Prostate gland (tissue), 2 donors: ENCODE data around the gene CFDP1.

Experiments
- POLR2A ChIP-seq: fragments of 450-650 bp; IDR thresholded peaks from one replicate; pipeline ENCODE4 v1.6.1; 2016; ENCODE audit warnings: antibody characterized with exemption, mild to moderate bottlenecking
- POLR2AphosphoS5 ChIP-seq: sonication (generic); formaldehyde crosslinking; IDR thresholded peaks from one replicate; pipeline ENCODE4 v1.6.1; 2017; ENCODE audit warnings: antibody characterized with exemption
- TF ChIP-seq, protein P1 (sequence below), 4 experiments: fragments of 200-600 bp in 2 of 4; fragments of 450-650 bp in 2 of 4; sonication (generic) in 2 of 4; IDR thresholded peaks; 1 replicate in 3 of 4; 2 replicates in 1 of 4; pipeline ENCODE4 v1.5.1; 2016 to 2019; ENCODE audit warnings: antibody characterized with exemption in 4 of 4, mild to moderate bottlenecking in 2 of 4, moderate library complexity in 2 of 4

DNA sequence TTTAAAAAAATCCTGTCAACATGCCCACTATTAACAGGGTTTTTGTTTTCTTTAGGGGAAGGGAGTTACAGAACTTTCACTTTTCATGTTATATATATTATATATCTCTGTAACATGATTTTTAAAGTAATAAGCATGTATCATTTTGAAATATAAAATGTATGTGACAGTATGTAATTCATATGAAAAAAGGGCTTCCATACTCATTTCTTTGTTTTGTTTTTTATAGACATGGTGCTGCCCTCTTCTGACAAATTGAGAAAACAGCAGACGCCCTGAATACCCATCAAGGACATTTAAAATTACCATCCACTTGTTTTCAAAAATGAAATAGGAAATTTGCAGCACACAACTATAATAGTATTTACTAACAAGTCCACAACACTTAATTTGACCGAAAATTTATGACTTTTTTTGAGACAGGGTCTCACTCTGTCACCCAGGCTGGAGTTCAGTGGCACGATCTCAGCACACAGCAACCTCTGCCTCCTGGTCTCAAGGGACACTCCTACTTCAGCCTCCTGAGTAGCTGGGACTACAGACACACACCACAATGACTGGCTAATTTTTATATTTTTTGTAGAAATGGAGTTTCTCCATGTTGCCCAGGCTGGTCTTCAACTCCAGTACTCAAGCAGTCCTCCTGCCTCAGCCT lies 30.4 kb downstream of the CFDP1 start:
- TF ChIP-seq, protein P1, sequence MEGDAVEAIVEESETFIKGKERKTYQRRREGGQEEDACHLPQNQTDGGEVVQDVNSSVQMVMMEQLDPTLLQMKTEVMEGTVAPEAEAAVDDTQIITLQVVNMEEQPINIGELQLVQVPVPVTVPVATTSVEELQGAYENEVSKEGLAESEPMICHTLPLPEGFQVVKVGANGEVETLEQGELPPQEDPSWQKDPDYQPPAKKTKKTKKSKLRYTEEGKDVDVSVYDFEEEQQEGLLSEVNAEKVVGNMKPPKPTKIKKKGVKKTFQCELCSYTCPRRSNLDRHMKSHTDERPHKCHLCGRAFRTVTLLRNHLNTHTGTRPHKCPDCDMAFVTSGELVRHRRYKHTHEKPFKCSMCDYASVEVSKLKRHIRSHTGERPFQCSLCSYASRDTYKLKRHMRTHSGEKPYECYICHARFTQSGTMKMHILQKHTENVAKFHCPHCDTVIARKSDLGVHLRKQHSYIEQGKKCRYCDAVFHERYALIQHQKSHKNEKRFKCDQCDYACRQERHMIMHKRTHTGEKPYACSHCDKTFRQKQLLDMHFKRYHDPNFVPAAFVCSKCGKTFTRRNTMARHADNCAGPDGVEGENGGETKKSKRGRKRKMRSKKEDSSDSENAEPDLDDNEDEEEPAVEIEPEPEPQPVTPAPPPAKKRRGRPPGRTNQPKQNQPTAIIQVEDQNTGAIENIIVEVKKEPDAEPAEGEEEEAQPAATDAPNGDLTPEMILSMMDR (IDR thresholded peaks at IDR 0.05) = peak in 3 of 4 experiments; percentile 42 to 75 (median 71)
- TF ChIP-seq POLR2A (no peak), POLR2AphosphoS5 (no peak)
